HG02943 (cell line): ENCODE results near the gene LCOR.

Experiments used
- ATAC-seq: cut with Tn5 transposase; IDR thresholded peaks from one replicate; pipeline ENCODE4 v1.9.1; 2021; ENCODE audit warnings: mild to moderate bottlenecking, low read depth, moderate library complexity; ENCODE audit not compliant: unreplicated experiment

LCOR gene

GRCh38 chr10:96878057-96878456 is 46.0 kb downstream of the LCOR start:
- no peak for ATAC-seq

- no peak for ATAC-seq
These were observed 48.5 kb downstream of the LCOR start for GRCh38 chr10:96880575-96880974.

- ATAC-seq: no peak
These were observed 57.5 kb downstream of the LCOR start for GRCh38 chr10:96889415-96890171.

- no peak for ATAC-seq
These were observed 58.0 kb downstream of the LCOR start for GRCh38 chr10:96890172-96890513.

- ATAC-seq: no peak
These were observed 58.5 kb downstream of the LCOR start for GRCh38 chr10:96890580-96890979.

GRCh38 chr10:96891840-96892239 is 59.7 kb downstream of the LCOR start:
- no peak for ATAC-seq

GRCh38 chr10:96895662-96896424 is 63.7 kb downstream of the LCOR start:
- ATAC-seq: no peak

- ATAC-seq: no peak
These were observed 64.9 kb downstream of the LCOR start for GRCh38 chr10:96896884-96897589.

GRCh38 chr10:96902117-96902516 is 70.0 kb downstream of the LCOR start:
- ATAC-seq: no peak

GRCh38 chr10:96902731-96903358 is 70.7 kb downstream of the LCOR start:
- no peak for ATAC-seq

GRCh38 chr10:96904648-96905047 is 72.5 kb downstream of the LCOR start:
- ATAC-seq: no peak

- no peak for ATAC-seq
These were observed 74.8 kb downstream of the LCOR start for GRCh38 chr10:96906864-96907263.

- ATAC-seq: no peak
These were observed 78.6 kb downstream of the LCOR start for GRCh38 chr10:96910488-96911395.

GRCh38 chr10:96912405-96912804 is 80.3 kb downstream of the LCOR start:
- ATAC-seq: no peak

- no peak for ATAC-seq
These were observed 81.8 kb downstream of the LCOR start for GRCh38 chr10:96913906-96914305.

- no peak for ATAC-seq
These were observed 85.5 kb downstream of the LCOR start for GRCh38 chr10:96917628-96918027.

GRCh38 chr10:96918214-96919002 is 86.3 kb downstream of the LCOR start:
- no peak for ATAC-seq

- no peak for ATAC-seq
These were observed 87.8 kb downstream of the LCOR start for GRCh38 chr10:96919785-96920430.

GRCh38 chr10:96921655-96922054 is 89.6 kb downstream of the LCOR start:
- no peak for ATAC-seq
